Lower leg skin (tissue), 3 donors: ENCODE results near the gene ITGB8.

Experiments used
- POLR2A ChIP-seq, 2 donors: fragments of 450-650 bp; IDR thresholded peaks; one replicate each; pipeline ENCODE4 v1.6.1; 2016 to 2017; ENCODE audit warnings: antibody characterized with exemption in 2 of 2, mild to moderate bottlenecking in 1 of 2, moderate library complexity in 1 of 2
- TF ChIP-seq, protein P1 (sequence below), 3 donors: fragments of 450-650 bp; IDR thresholded peaks; one replicate each; pipeline ENCODE4 v1.5.1; 2016; ENCODE audit warnings: antibody characterized with exemption in 3 of 3, mild to moderate bottlenecking in 3 of 3, moderate library complexity in 2 of 3

DNA sequence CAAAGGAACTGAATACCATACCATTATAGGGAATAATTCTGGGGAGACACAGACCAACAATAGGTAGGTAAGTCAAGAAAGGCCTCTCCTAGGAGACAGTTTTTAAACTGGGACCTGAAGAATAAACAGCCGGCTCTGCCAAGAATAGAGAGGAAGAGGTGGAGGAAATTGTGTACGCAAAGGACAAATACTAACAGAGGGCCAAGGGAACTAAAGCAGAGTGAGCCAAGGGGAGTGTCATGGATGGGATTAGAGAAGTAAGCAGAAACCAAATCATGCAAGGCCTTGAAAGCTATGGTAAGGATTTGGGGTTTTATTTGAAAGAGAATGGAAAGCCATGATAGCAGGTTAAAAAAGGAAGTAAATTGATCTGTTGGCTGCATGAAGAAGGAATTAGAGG, 18.1 kb upstream of the ITGB8 start:
- TF ChIP-seq, protein P1, sequence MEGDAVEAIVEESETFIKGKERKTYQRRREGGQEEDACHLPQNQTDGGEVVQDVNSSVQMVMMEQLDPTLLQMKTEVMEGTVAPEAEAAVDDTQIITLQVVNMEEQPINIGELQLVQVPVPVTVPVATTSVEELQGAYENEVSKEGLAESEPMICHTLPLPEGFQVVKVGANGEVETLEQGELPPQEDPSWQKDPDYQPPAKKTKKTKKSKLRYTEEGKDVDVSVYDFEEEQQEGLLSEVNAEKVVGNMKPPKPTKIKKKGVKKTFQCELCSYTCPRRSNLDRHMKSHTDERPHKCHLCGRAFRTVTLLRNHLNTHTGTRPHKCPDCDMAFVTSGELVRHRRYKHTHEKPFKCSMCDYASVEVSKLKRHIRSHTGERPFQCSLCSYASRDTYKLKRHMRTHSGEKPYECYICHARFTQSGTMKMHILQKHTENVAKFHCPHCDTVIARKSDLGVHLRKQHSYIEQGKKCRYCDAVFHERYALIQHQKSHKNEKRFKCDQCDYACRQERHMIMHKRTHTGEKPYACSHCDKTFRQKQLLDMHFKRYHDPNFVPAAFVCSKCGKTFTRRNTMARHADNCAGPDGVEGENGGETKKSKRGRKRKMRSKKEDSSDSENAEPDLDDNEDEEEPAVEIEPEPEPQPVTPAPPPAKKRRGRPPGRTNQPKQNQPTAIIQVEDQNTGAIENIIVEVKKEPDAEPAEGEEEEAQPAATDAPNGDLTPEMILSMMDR (IDR thresholded peaks at IDR 0.05): no peak
- TF ChIP-seq POLR2A (IDR thresholded peaks at IDR 0.05): no peak
